A549 (cell line): ENCODE results near the gene FAM124B. TPM values are rescaled to one million over a fixed set of nuclear protein-coding genes. Genes with fewer than 3 reads are reported as not detected.

Experiments used
- ATAC-seq, 2 experiments: fragments of 200-7000 bp in 1 of 2; fragments of >200 bp in 1 of 2; cut with Nextera tagmentation in 1 of 2; cut with Tn5 transposase in 1 of 2; 3 replicates each; pipeline versions ENCODE4 v1.8.0 to v1.9.1; 2018 to 2020; ENCODE audit warnings: mild to moderate bottlenecking in 1 of 2, moderate library complexity in 1 of 2
- CTCF ChIA-PET: fragments of 300-600 bp; sonication (Branson Sonifier 250); formaldehyde crosslinking; extraction: SDS; loops from one replicate; lab custom pipeline; 2021; ENCODE audit warnings: antibody characterized with exemption, inconsistent platforms; lab: Yijun Ruan, JAX
- POLR2A ChIA-PET: fragments of 350-600 bp; formaldehyde crosslinking; extraction: SDS; loops from one replicate; lab custom pipeline; 2021; ENCODE audit warnings: antibody characterized with exemption, inconsistent platforms; lab: Yijun Ruan, JAX
- DNase-seq, 2 experiments: peaks; one replicate each; pipeline versions ENCODE4 v3.0.0 to v3.0.0-alpha.2; 2011 to 2016; ENCODE audit warnings: low read depth in 1 of 2, low spot score in 1 of 2
- FAIRE-seq: peaks from 2 replicates; lab custom pipeline; 2011; peaks lifted over from hg19 to GRCh38; lab: Jason Lieb, UNC
- H3K27ac ChIP-seq, 2 experiments: fragments of >200 bp; sonication (Bioruptor Twin); formaldehyde crosslinking; 3 replicates each; pipeline ENCODE4 v1.5.1; 2016 to 2017
- H3K4me1 ChIP-seq: fragments of >200 bp; sonication (Bioruptor Twin); formaldehyde crosslinking; 3 replicates; pipeline ENCODE4 v1.6.1; 2016
- H3K4me2 ChIP-seq: fragments of >200 bp; sonication (Bioruptor Twin); formaldehyde crosslinking; 3 replicates; pipeline ENCODE4 v1.6.1; 2016
- H3K4me3 ChIP-seq: fragments of >200 bp; sonication (Bioruptor Twin); formaldehyde crosslinking; 3 replicates; pipeline ENCODE4 v1.5.1; 2016
- H3K9me3 ChIP-seq: fragments of >200 bp; sonication (Bioruptor Twin); formaldehyde crosslinking; 3 replicates; pipeline ENCODE4 v1.6.1; 2016
- CBX2 ChIP-seq: fragments of 200-600 bp; sonication (generic); IDR thresholded peaks from 2 replicates; pipeline ENCODE4 v1.6.1; 2016; ENCODE audit warnings: low read depth, mild to moderate bottlenecking, borderline replicate concordance
- CEBPB ChIP-seq, 2 experiments: fragments of >200 bp in 1 of 2; sonication (Bioruptor Twin) in 1 of 2; formaldehyde crosslinking in 1 of 2; IDR thresholded peaks; 2 replicates each; pipeline ENCODE4 v1.6.1; 2012 to 2016
- CHD2 ChIP-seq: fragments of 150-350 bp; IDR thresholded peaks from 2 replicates; pipeline ENCODE4 v1.6.1; 2014; ENCODE audit warnings: low read length; ENCODE audit not compliant: partially characterized antibody
- CHD4 ChIP-seq: fragments of 200-600 bp; sonication (generic); IDR thresholded peaks from 2 replicates; pipeline ENCODE4 v1.6.1; 2016; ENCODE audit warnings: antibody characterized with exemption, mild to moderate bottlenecking, borderline replicate concordance
- EHF ChIP-seq: fragments of 250-450 bp; sonication (Bioruptor Pico); IDR thresholded peaks from 2 replicates; pipeline ENCODE4 v1.5.0; 2020; ENCODE audit warnings: mild to moderate bottlenecking
- EHMT2 ChIP-seq: fragments of 200-600 bp; sonication (generic); IDR thresholded peaks from 2 replicates; pipeline ENCODE4 v1.6.1; 2016; ENCODE audit warnings: antibody characterized with exemption, low read depth, mild to moderate bottlenecking, moderate library complexity
- FOSB ChIP-seq: fragments of 250-450 bp; sonication (Bioruptor Pico); IDR thresholded peaks from 2 replicates; pipeline ENCODE4 v1.5.0; 2020; ENCODE audit warnings: mild to moderate bottlenecking, moderate library complexity
- FOXS1 ChIP-seq: fragments of 250-450 bp; sonication (Bioruptor Pico); IDR thresholded peaks from 2 replicates; pipeline ENCODE4 v1.5.0; 2020; ENCODE audit warnings: mild to moderate bottlenecking, moderate library complexity
- GATA3 ChIP-seq: IDR thresholded peaks from 2 replicates; pipeline ENCODE4 v1.6.1; 2012; ENCODE audit warnings: borderline replicate concordance
- HOXB5 ChIP-seq: fragments of 250-450 bp; sonication (Bioruptor Pico); IDR thresholded peaks from 2 replicates; pipeline ENCODE4 v1.5.0; 2020; ENCODE audit warnings: mild to moderate bottlenecking, moderate library complexity
- JUN ChIP-seq, 2 experiments: fragments of >200 bp; sonication (Bioruptor Twin); formaldehyde crosslinking; IDR thresholded peaks; 2 replicates in 1 of 2; 3 replicates in 1 of 2; pipeline ENCODE4 v1.6.1; 2016 to 2017
- KDM1A ChIP-seq: fragments of 200-600 bp; sonication (generic); IDR thresholded peaks from 2 replicates; pipeline ENCODE4 v1.6.1; 2016; ENCODE audit warnings: low read depth, mild to moderate bottlenecking
- NFE2L2 ChIP-seq: fragments of 150-350 bp; conservative IDR thresholded peaks from 2 replicates; pipeline ENCODE4 v1.6.1; 2014; ENCODE audit warnings: low read length
- NPAS2 ChIP-seq: fragments of 250-450 bp; sonication (Bioruptor Pico); IDR thresholded peaks from 2 replicates; pipeline ENCODE4 v1.8.0; 2022; ENCODE audit warnings: mild to moderate bottlenecking, moderate library complexity, borderline replicate concordance
- NR3C1 ChIP-seq: fragments of >200 bp; sonication (Bioruptor Twin); formaldehyde crosslinking; IDR thresholded peaks from 3 replicates; pipeline ENCODE4 v1.6.1; 2017
- RCOR1 ChIP-seq: fragments of 150-350 bp; IDR thresholded peaks from 2 replicates; pipeline ENCODE4 v1.6.1; 2014; ENCODE audit warnings: antibody characterized with exemption, low read length, low read depth
- RNF2 ChIP-seq: fragments of 200-600 bp; sonication (generic); IDR thresholded peaks from 2 replicates; pipeline ENCODE4 v1.6.1; 2016; ENCODE audit warnings: low read depth, mild to moderate bottlenecking, antibody characterized with exemption, moderate library complexity, borderline replicate concordance
- TFCP2L1 ChIP-seq: fragments of 250-450 bp; sonication (Bioruptor Pico); IDR thresholded peaks from 2 replicates; pipeline ENCODE4 v1.5.0; 2021; ENCODE audit warnings: mild to moderate bottlenecking
- WGBS: methylation state at CpG from one replicate; pipeline ENCODE4 v1.1.6; 2017; ENCODE audit errors: missing lambda C conversion rate; 5-methylcytosine and 5-hydroxymethylcytosine counted together
- polyA plus RNA-seq, 4 experiments: library from polyadenylated mRNA; depleted of rRNA in 3 of 4; stranded (reverse); fragments of >200 nt; fragmentation: RNase III in 1 of 4; extraction: RNeasy Plus Mini Kit Qiagen cat#74134 plus additional on column Dnase treatment in 1 of 4; gene quantifications; 2 replicates in 3 of 4; 3 replicates in 1 of 4; pipeline ENCODE4 v1.2.3, GENCODE V29; 2011 to 2017
- TF ChIP-seq, protein P1 (sequence below): fragments of 200-600 bp; sonication (generic); IDR thresholded peaks from 2 replicates; pipeline ENCODE4 v1.6.1; 2016; ENCODE audit warnings: antibody characterized with exemption, mild to moderate bottlenecking, moderate library complexity
- TF ChIP-seq, protein P2 (sequence below): fragments of >200 bp; sonication (Bioruptor Twin); formaldehyde crosslinking; IDR thresholded peaks from 3 replicates; pipeline ENCODE4 v1.5.1; 2016
- TF ChIP-seq, protein P3 (sequence below): fragments of 150-350 bp; IDR thresholded peaks from 2 replicates; pipeline ENCODE4 v1.6.1; 2014; ENCODE audit warnings: low read depth, mild to moderate bottlenecking, low read length

FAM124B gene
- polyA plus RNA-seq, 2 of the 4 experiments (the other 2 are of a cell fraction) = not detected

DNA sequence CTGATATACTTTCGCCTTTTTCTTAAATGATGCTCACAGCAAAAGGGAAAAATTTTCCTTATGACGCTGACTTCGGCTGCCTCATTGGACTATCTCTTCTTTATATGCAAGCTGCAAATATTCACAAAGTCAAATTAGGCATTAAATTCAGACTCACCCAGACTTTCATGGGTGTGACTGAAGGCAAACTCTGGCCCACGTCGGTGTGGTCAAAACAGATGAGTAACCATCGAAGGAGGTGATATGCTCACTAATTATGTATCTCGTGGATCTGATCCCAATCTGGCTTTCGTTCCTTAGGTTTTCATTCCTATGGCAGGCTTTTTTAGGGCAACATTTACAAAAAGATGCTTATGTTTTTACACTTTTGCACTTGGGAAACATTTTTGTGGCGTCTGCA lies 36.6 kb downstream of the FAM124B start:
- TF ChIP-seq JUN (IDR thresholded peaks at IDR 0.05) (no peak), TFCP2L1 (CRISPR knock-in tag) (no peak), CHD2 (no peak), NPAS2 (no peak), CHD4 (no peak), NR3C1 (no peak), FOXS1 (CRISPR knock-in tag) (no peak), EHMT2 (no peak), NFE2L2 (no peak), CBX2 (no peak), RNF2 (no peak), CEBPB (IDR thresholded peaks at IDR 0.05) (no peak), EHF (no peak), KDM1A (no peak), GATA3 (no peak), HOXB5 (CRISPR knock-in tag) (no peak)
- TF ChIP-seq, protein P1, sequence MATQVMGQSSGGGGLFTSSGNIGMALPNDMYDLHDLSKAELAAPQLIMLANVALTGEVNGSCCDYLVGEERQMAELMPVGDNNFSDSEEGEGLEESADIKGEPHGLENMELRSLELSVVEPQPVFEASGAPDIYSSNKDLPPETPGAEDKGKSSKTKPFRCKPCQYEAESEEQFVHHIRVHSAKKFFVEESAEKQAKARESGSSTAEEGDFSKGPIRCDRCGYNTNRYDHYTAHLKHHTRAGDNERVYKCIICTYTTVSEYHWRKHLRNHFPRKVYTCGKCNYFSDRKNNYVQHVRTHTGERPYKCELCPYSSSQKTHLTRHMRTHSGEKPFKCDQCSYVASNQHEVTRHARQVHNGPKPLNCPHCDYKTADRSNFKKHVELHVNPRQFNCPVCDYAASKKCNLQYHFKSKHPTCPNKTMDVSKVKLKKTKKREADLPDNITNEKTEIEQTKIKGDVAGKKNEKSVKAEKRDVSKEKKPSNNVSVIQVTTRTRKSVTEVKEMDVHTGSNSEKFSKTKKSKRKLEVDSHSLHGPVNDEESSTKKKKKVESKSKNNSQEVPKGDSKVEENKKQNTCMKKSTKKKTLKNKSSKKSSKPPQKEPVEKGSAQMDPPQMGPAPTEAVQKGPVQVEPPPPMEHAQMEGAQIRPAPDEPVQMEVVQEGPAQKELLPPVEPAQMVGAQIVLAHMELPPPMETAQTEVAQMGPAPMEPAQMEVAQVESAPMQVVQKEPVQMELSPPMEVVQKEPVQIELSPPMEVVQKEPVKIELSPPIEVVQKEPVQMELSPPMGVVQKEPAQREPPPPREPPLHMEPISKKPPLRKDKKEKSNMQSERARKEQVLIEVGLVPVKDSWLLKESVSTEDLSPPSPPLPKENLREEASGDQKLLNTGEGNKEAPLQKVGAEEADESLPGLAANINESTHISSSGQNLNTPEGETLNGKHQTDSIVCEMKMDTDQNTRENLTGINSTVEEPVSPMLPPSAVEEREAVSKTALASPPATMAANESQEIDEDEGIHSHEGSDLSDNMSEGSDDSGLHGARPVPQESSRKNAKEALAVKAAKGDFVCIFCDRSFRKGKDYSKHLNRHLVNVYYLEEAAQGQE = no peak
- Histone ChIP-seq H3K4me2 (no peak overlapping the region), H3K27ac (no peak overlapping the region), H3K4me3 (no peak overlapping the region), H3K9me3 (no peaks in the 10 kb centered on the region), H3K4me1 (no peaks in the 10 kb centered on the region)
- ChIA-PET POLR2A (no interaction called here), CTCF (interaction anchor here (2.5 kb wide), 1 partner anchor 395 kb away, joined by 7 read pairs; no protein-coding TSS in a partner anchor)
- DNase-seq = no peak
- no peak for ATAC-seq
- no peak for FAIRE-seq
- 85% methylated on average over 9 of the region's 9 CpGs for WGBS

DNA sequence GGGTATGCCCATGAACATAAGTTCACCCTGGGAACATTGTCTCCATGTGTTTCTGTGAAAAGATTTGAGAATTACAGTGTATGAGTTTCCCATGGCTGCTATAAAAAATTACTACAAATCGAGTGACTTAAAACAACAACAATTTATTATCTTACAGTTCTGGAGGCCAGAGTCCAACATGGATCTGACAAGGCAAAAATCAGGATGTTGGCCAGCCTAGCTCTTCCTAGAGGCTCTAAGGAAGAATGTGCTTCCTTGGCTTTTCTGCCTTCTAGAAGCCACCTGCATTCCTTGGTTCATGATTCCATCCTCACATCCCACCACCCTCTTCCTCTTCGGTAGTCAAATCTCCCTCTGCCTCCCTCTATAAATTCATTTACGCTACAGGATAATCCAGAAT lies 38.6 kb downstream of the FAM124B start:
- TF ChIP-seq FOSB (CRISPR knock-in tag) (no peak), EHF (no peak), CHD2 (no peak), RCOR1 (no peak)
- TF ChIP-seq, protein P2, sequence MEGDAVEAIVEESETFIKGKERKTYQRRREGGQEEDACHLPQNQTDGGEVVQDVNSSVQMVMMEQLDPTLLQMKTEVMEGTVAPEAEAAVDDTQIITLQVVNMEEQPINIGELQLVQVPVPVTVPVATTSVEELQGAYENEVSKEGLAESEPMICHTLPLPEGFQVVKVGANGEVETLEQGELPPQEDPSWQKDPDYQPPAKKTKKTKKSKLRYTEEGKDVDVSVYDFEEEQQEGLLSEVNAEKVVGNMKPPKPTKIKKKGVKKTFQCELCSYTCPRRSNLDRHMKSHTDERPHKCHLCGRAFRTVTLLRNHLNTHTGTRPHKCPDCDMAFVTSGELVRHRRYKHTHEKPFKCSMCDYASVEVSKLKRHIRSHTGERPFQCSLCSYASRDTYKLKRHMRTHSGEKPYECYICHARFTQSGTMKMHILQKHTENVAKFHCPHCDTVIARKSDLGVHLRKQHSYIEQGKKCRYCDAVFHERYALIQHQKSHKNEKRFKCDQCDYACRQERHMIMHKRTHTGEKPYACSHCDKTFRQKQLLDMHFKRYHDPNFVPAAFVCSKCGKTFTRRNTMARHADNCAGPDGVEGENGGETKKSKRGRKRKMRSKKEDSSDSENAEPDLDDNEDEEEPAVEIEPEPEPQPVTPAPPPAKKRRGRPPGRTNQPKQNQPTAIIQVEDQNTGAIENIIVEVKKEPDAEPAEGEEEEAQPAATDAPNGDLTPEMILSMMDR = no peak
- TF ChIP-seq, protein P3, sequence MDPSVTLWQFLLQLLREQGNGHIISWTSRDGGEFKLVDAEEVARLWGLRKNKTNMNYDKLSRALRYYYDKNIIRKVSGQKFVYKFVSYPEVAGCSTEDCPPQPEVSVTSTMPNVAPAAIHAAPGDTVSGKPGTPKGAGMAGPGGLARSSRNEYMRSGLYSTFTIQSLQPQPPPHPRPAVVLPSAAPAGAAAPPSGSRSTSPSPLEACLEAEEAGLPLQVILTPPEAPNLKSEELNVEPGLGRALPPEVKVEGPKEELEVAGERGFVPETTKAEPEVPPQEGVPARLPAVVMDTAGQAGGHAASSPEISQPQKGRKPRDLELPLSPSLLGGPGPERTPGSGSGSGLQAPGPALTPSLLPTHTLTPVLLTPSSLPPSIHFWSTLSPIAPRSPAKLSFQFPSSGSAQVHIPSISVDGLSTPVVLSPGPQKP = no peak
- TF ChIP-seq, protein P1 = no peak
- TF ChIP-seq, all 56 proteins: peak for 0
- 70% methylated on average over 3 of the region's 3 CpGs for WGBS
- no peak for FAIRE-seq
- H3K4me2 ChIP-seq = no peak overlapping the region
- CTCF ChIA-PET = interaction anchor here (2.0 kb wide), 1 partner anchor 393 kb away, joined by 9 read pairs; no protein-coding TSS in a partner anchor
- peak in 1 of 2 experiments; percentile 13 for DNase-seq
- ATAC-seq = 0 out of 6 replicates have a peak, but pooled peaks of 1 of the 2 experiments have one; percentile 33
- no peaks in the 10 kb centered on the region for H3K9me3 ChIP-seq
- H3K4me1 ChIP-seq = no peaks in the 10 kb centered on the region
- no peak overlapping the region for H3K27ac ChIP-seq
- no peak overlapping the region for H3K4me3 ChIP-seq
- POLR2A ChIA-PET = no interaction called here
